Stimulated activated CD4-positive, alpha-beta T cell treated with anti-CD3 and anti-CD28 coated beads, Interleukin-1b, Interleukin-23, amount 100 ng/mL, for 48 hours (primary cell): ENCODE measurements around the gene MCM7.

Experiments used
- DNase-seq: peaks from one replicate; pipeline ENCODE4 v3.0.0-alpha.2; 2020

MCM7 gene

DNA sequence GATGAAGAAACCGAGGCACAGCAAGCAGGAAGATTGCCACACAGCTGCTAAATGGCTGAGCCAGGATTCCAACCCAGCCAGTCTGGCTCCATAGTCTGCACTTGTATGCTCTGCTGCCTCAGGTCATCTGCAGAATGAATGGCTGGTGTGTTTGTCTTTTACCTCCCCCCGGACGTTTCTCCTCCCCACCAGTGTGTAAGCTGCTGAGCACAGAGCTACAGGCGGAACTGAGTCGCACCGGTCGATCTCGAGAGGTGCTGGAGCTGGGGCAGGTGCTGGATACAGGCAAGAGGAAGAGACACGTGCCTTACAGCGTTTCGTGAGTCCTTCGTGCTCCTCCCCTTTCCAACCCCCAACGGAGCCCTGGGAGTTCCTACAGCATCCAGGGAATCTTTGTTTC is 20.9 kb upstream of the MCM7 start:
- no peak for DNase-seq

DNA sequence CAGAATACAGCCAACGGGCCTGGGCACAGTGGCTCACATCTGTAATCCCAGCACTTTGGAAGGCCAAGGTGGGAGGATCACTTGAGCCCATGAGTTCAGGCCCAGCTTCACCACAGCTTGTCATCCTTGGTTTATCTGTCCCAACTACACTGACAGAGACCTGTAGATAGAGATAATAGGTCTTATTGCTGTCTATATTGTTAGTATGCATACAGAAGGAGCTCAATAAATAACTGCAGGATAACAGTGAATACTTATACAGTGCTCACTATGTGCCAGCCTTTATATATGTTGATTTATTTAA is 19.5 kb upstream of the MCM7 start:
- no peak for DNase-seq

DNA sequence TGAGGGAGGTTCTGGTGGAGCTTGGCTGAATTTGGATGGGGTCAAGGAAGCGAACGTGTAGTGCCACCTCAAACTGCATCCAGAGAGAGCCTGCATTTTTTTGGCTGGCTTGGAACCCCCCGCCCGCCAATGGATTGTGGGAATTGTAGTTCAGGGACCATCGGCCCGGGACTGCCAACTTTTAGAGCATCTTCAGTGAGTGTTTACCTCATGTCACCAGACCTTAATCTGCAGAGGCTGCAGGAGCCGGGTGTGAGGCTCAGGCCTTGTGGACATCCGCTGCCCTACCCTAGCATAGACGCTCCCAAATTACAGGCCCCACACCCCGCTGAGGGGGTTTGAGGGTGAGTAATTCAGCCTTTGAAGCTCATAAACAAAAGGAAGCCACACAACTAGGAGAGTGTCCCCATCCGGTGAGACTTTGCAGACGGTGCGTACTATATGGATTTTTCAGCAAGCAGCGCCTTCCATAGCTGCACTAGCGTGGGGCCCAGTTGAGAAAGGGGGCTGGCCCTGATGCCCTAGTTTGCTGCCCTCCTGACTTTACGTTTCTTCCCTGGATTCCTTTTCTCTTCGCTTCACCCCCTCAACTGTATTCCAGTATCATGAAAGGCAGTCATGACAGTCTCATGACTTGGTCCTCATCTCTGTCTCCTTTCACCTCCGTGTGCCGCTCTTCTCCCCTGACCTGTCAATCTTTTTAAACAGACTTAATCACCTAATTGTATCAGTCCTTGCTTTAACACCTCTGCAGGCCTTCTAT is 19.0 kb upstream of the MCM7 start:
- DNase-seq = peak; percentile 75

DNA sequence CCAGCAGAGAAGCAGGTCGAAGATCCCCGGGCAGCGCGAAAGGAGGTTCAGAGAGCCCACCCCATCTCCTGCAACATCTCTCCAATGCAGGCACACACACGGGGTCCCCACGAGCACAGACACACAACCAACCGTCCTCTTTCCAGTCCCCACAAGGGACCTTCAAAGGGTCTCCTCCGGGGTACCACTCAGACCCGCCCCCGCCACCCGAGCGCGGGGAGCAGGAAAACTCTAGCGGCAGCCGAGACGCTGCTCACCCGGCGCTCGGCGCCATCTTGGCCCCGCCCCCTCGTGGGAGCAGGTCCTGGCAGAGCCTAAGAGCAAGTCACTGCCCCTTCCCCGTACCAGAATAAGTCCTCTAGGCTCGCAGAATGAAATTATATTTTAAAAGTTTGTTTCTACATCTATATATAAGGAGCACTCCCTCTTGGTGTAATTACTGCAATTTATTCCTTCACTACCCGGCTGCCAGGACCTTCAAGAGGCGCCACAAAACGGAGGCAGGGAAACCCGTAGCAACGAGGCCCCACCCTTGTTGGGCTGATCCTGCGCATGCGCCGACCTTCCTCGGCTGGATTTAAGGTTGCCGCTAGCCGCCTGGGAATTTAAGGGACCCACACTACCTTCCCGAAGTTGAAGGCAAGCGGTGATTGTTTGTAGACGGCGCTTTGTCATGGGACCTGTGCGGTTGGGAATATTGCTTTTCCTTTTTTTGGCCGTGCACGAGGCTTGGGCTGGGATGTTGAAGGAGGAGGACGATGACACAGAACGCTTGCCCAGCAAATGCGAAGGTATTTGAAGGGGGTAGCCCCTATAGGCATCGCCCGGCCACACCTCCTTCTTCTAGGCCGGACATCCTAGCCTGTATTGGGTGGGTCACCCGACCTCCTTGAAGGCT is 18.1 kb upstream of the MCM7 start, which contains the start of the genes CNPY4 and TAF6:
Gene CNPY4 (plus strand): TSS at position 563 of the 898 bp plus-strand sequence. CDS start 111 bp downstream, at position 674.
Gene TAF6 (minus strand): TSS at position 287 of the 898 bp plus-strand sequence. CDS start 5,149 bp downstream, outside the sequence.
- peak; percentile 95 for DNase-seq

DNA sequence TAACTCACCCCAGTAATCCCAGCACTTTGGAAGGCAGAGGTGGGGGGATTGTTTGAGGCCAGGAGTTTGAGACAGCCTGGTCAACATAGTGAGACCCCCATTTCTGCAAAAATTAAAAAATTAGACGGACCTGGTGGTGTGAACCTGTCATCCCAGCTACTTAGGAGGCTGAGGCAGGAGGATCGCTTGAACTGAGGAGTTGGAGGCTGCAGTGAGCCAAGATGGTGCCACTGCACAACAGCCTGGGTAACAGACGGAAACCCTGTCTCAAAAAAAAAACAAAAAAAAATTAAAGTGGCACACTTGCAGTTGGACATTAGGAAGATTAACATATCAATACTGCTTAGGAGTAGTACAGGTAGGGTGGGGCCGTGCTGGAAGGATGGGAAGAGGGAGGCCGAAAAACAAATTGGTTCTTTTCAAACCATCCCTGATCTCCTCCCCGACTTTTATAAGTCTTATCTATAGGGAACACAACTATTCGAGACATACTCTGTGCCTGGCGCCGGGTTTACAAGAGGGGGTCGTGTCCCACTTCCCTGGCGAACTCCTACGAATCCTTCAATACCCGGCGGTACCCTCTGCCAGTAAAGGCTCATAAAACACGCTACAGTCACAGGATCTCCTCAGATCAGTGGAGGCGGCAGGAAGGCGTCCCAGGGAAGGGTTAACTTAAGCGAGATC is 17.3 kb upstream of the MCM7 start:
- DNase-seq = no peak

DNA sequence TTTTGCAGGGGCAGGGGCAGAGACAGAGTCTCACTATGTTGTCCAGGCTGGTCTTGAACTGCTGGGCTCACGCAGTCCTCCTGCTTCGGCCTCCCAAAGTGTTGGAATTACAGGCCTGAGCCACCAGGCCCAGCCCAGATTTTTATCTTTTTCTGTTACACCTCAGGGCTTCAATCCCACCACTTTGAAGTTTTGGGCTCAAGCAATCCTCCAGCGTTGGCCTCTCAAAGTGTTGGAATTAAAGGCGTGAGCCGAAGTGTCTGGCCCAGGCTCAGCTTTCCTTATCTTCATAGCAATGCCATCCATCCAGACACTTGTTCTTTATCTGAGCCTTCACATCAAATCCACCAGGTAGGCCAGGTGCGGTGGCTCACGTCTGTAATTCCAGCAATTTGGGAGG is 13.8 kb upstream of the MCM7 start:
- no peak for DNase-seq

DNA sequence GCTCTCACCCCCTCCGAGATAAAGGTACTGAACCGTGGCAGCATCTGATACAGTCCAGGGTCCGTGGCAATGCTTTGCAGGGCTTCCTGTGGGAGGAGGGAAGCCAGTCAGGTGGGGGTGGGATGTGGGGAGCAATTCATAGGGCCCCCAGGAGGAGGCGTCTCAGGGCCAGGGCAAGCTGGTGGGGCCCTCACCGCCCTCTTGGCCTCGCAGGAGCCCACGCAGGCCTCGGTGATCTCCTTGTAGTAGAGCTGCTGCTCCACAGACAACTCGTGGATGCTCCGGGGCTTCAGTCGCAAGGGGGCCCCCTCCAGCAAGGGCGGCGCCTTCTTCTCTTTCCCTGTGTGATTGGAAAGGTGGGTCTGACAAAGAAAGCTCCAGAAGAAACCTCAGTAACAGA is 10.7 kb upstream of the MCM7 start:
- no peak for DNase-seq

DNA sequence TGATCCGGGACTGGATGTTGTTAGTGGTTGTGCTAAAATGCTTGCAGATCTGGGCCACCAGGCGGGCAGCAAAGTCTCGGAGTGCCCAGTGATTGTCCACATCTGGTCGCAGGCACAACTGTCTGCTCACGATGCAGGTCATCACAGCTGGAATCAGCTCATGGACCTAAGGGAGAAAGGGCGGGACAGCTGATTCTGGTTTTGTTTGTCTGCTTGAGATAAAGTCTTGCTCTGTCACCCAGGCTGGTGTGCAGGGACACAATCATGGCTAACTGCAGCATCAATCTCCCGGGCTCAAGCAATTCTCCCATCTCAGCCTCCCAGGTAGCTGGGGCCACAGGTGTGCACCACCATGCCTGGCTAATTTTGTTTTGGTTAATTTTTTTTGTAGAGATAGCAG is 10.0 kb upstream of the MCM7 start:
- no peak for DNase-seq

DNA sequence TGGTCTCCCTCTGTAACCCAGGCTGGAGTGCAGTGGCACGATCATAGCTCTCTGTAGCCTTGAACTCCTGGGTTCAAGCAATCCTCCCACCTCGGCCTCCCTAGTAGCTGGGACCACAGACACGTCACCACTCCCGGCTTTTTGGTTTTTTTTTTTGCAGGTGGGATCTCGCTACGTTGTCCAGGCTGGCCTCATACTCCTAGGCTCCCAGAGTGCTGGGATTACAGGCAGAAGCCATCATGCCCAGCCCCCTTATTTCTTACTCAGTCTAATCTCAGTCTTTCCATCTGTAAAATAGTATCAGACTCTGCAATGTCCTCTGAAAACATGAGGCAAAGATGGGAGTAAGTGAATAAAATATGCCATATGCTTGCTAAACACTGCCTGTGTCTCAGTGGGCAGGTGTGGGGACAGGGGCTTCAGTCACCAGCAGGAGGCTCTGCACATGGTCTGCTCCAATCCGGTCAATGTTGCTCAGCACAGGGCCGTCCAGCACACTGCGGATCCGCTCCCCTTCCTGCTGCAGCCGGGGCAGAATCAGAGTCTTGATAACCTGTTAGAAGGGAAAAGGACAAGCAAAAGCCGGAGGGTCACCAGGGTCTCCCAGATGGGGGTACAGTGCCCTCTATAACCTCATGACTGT is 8.4 kb upstream of the MCM7 start:
- DNase-seq = no peak

DNA sequence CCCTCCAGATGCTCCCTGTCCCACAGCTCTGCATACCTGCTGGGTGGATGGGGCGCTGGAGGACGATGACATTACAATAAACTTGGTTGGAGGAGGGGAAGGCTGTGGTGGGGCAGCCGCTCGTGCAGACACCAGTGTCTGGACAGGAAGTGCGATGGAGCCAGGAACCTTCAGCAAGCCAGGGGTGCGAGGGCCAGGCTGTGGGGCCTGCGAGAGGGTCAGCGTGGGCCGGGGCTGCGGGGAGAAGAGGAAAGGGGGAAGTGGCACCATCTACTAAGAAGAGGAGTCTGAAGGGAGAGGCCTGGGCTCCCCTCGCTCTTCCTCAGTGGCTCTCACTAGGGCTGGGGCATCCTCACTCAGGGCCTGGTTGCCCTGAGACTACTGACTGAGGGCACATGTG is 6.7 kb upstream of the MCM7 start:
- no peak for DNase-seq

DNA sequence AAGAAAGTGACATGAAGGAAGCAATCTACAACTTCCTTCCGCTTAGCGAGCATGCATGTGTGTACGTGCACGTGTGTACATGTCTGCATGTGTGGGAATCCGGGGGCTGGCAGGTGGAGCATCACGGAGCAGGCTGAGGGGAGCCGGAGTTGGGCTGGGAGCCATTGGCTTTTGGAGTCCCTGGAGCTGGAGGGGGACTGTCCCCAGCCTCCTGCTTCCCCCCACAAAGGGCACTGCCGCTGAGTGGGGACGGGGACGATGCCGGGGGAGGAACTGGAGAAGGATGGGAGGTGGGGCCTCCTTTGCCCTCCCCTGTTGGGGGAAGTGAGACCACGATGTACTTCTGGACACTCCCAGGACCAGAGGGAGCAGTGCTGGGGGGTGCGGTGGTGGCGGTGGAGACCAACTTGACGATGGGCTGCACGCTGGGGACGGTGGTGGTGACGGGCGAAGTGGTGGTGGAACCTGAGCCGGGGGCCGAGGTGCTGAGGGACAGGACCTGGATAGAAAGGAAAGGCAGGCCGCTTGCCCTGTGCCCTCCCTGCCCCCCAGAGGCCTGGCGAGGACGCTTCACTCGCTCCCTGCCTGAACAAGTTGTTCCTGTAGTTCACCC is 6.0 kb upstream of the MCM7 start:
- no peak for DNase-seq

DNA sequence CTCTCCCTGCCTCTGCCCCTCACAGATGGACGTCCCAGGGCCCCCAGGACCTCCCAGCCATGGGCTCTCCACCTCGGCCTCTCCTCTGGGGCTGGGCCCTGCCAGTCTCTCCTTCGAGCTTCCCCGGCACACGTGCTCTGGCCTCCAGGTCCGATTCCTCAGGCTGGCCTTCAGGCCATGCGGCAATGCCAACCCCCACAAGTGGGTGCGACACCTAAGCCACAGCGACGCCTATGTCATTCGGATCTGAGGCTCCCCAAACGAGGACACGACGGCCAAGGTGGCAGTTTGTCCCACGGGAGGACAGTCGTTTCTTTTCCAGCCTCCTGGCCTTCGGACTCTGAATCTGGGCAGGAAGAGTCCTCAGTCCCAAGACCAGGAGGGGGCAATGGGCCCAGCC is 5.4 kb upstream of the MCM7 start:
- DNase-seq = no peak

DNA sequence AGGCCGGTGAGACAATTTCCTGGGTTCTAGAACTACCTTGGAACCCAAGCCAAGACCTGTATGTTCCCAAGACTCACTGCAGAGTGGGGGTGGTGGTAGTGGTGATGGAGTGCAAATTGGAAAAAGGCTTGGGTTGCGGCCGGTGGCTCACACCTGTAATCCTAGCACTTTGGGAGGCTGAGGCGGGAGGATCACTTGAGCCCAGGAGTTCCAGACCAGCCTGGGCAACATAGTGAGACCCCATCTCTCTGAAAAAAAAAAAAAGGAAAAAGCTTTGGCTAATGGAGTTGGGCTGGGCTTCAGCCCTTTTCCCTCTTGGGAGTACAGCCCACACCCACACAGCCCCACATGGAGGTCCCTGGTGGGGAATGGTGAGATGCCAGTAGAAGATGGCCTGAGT is 4.3 kb upstream of the MCM7 start:
- DNase-seq = no peak

DNA sequence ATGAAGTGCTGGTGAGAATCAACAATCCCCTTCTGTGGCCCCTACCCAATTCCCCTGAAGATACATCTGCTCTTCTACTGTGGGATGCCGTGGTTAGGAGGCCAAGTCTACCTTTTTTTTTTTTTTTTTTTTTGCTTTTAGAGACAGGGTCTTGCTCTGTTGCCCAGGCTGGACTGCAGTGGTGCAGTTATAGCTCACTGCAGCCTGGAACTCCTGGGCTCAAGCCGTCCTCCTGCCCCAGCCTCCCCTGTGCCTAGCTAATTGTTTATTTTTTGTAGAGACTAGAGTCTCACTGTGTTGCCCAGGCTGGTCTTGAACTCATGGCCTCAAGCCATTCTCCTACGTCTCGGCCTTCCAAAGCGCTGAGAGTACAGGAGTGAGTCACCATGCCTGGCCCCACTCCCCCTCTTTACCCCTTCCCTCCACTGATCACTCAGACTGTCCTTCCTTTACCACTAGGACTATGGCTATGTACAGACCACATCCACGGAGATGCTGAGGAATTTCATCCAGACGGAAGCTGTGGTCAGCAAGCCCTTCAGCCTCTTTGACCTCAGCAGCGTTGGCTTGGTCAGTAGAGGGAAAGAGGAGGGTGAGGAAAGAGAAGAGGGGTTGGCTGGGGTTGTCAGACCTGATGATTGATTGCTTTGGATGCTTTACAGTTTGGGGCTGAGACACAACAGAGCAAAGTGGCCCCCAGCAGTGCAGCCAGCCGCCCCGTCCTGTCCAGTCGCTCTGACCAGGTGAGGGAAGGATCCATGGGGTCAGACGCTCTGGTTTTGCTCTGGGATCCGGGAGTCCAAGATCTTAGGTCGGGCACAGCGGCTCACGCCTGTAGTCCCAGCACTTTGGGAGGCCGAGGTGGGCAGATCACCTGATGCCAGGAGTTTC is 2.0 kb upstream of the MCM7 start:
- no peak for DNase-seq

DNA sequence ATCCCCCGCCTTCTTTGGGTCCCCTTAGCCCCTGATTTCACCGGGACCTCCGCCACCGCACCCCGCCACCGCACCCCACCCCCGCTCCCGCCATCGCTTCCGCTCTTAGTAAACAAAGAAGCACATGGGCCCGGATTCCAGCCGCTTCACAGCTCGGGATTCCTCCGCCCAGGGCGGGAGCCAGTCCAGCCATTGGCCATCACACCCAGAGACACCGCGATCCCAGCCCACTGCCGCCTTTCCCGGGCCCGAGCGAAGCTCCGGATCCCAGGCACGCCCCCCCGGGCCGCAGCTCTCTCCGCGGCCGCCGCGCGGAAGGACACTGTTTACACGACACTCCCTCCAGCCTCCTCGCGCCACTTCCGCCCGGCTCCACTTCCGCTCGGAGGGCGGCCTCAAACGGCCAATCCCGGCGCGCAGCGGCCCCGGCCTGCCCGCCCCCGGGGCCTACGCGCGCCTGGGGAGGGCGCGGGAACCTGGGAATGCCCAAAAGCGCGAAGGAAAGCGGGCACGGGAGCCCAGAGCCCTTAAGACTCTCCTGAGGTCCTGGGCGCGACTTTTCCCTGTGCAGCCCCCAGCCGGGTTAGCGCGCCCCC is 679 bp downstream of the MCM7 start:
- DNase-seq = peak; percentile 87

DNA sequence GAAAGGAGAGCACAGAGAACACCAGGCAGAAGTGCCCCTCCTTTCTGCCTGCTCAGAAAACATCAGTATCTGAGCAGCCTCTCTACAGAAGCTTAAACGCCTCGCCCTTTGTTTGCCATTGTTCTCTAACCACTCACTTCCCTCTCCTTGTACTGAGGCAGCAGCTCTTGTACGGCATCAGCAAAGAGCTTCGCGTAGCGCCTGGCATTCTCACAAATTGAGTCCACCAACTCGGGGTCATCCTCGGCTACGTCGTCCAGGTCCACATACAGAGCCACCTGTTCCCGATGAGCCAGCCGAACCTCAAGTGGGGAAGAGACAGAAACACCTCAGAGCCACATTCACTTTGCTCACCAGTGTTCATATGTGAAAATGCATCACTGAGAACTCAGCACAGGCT is 1.7 kb downstream of the MCM7 start:
- no peak for DNase-seq

DNA sequence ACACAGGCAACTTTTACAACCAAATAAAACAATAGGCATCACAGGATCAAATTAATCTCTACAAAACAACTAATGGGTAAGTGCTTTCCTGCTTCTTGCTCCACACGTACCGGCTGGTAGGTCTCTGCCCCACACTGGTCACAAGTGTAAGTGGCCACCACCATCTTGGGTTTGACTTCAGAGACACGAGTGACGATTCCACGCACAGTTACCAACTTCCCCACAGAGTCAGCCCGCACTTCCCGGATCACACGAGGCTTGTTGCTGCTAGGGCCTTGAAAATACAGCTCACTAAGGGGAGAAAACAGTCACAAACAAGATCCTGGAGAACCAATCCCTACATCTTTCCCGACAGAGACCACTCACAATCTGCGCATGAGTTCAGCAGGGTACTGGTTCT is 2.3 kb downstream of the MCM7 start:
- no peak for DNase-seq

DNA sequence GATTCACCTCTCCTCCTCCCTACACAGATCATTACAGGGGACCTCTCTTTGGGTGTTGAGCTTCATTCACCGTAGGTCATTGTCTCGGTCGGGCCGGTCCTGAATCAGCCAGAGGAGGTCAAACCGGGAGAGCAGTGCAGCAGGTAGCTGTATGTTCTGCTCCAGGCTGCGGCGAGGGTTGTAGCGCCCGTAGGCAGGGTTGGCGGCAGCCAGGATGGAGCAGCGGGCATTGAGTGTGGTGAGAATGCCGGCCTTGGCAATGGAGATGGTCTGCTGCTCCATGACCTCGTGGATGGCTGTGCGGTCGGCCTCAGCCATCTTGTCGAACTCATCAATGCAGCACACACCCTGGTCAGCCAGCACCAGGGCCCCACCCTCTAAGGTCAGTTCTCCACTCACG is 5.5 kb downstream of the MCM7 start:
- no peak for DNase-seq

DNA sequence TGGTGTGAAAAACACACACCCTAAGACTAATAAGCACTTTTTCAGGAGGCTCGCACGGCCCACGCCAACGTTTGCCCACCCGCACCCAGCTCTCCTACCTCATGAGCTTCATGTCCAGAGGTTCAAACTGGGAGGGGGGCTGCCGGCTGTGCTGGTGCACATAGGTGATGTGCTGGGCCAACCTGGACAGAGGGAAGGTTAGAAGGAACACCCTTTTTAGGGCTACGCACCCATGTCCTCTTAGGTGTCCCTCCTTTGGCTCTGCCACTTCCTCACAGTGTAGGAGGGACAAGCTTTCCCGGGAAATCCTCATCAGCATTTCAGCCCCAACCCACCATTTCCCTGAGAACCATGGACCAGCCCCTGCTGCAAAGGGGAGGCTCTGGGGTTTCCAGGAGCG is 5.9 kb downstream of the MCM7 start:
- DNase-seq = no peak

DNA sequence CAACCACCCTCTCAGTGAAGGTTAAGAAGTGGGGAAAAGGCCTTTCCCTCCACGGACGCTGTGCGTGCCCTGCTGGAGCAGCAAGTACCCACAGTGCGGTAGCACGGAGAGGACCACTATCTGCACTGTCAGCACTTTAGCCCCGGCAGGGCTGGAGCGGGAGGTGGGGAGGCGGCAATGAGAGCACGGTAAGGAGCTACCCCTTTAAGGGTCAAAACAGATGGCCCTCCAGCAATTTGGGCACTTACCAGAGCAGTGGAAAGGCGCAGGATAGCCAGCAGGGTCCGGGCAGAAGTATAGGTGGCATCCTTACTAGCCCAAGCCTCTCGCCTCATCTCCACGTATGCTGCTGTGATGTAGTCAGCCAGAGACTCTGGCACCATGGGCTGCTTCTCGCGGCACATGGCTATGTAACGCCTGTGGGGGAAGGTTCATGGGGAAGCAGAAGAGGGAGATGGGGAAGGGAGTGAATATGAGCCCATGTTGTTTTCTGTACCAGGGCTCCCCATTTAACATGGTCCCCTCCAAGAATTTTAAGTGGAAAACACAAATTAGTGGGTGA is 7.2 kb downstream of the MCM7 start:
- no peak for DNase-seq

DNA sequence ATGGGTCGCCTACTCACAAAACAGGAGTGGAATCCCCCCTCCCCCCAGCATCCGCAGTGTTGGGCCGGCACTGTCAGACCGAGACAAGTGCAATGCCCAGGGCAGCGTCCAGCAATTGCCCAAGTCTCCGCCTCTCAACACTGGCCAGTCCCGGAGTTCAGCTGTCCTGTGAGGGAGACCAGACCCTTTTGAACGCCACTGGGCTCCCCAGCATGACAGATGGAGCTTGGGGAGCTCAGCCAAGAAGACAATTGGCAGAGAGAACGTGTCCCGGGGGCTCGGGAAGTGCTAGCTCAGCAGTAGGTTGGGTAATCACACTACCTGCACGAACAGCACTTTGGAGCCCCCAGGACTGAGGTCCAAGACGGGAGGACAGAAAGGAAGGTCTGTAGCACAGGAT is 7.7 kb downstream of the MCM7 start:
- DNase-seq = no peak
